Muscle of leg (tissue), 11 donors: ENCODE measurements around the gene ZNF610. TPM values are rescaled to one million over a fixed set of nuclear protein-coding genes. Genes with fewer than 3 reads are reported as not detected.
A peak's percentile ranks its signal among the peaks of the same experiment; 100 is the strongest.

Experiments used
- DNase-seq: peaks from one replicate; pipeline ENCODE4 v3.0.0; 2013
- H3K27ac ChIP-seq: one replicate; pipeline ENCODE4 v1.5.1; 2013; ENCODE audit warnings: mild to moderate bottlenecking, low read length, control low read depth
- H3K27me3 ChIP-seq: one replicate; pipeline ENCODE4 v1.6.1; 2013; ENCODE audit warnings: low read length; ENCODE audit not compliant: control insufficient read depth, insufficient read depth
- H3K36me3 ChIP-seq: one replicate; pipeline ENCODE4 v1.6.1; 2013; ENCODE audit warnings: low read length; ENCODE audit not compliant: control insufficient read depth, insufficient read depth
- H3K4me1 ChIP-seq: one replicate; pipeline ENCODE4 v1.6.1; 2013; ENCODE audit warnings: low read length; ENCODE audit not compliant: control insufficient read depth, insufficient read depth
- H3K4me3 ChIP-seq: one replicate; pipeline ENCODE4 v1.5.1; 2013; ENCODE audit warnings: low read length, control low read depth
- H3K9me3 ChIP-seq: replicated peaks from 2 replicates; pipeline ENCODE4 v1.6.1; 2013; ENCODE audit warnings: low read depth, low read length; ENCODE audit not compliant: control insufficient read depth
- WGBS: methylation state at CpG from one replicate; pipeline ENCODE4 v1.1.5; 2013; ENCODE audit warnings: missing lambda C conversion rate; ENCODE audit not compliant: insufficient coverage; 5-methylcytosine and 5-hydroxymethylcytosine counted together
- polyA plus RNA-seq, 8 donors: library from polyadenylated mRNA; unstranded; fragments of 120-200 nt; gene quantifications; one replicate each; pipeline versions ENCODE4 v1.2.1 to v1.2.3, GENCODE V29; 2013; ENCODE audit warnings: inconsistent platforms in 1 of 8, low replicate concordance in 1 of 8; ENCODE audit not compliant: insufficient read length in 8 of 8, insufficient read depth in 1 of 8
- total RNA-seq: library from RNA; stranded (reverse); fragments of 120-200 nt; gene quantifications from one replicate; pipeline ENCODE4 v1.2.4, GENCODE V29; 2013

Gene ZNF610
- total and polyA plus RNA-seq, 9 donors: 2.9 to 5.3 (median 3.9) TPM

GRCh38 chr19:52391135-52391534 lies 55.1 kb downstream of the ZNF610 start:
- no peak overlapping the region for H3K27ac ChIP-seq
- 50% methylated on average over 1 of the region's 1 CpG for WGBS
- H3K9me3 ChIP-seq: peaks cover 53% of the 10 kb centered on the region
- H3K36me3 ChIP-seq: peaks cover 35% of the 10 kb centered on the region
- no peak overlapping the region for H3K4me3 ChIP-seq
- H3K4me1 ChIP-seq: no peaks in the 10 kb centered on the region
- no peak for DNase-seq
- H3K27me3 ChIP-seq: no peaks in the 10 kb centered on the region

GRCh38 chr19:52397310-52398080 lies 61.5 kb downstream of the ZNF610 start, which contains the start of gene ZNF528:
Gene ZNF528, plus strand, starts transcription at chr19:52397849. Its CDS starts 4,165 bp downstream, at chr19:52402014.
- H3K9me3 ChIP-seq: peaks cover 27% of the 10 kb centered on the region
- peaks cover 31% of the 10 kb centered on the region for H3K36me3 ChIP-seq
- DNase-seq: peak; percentile 98
- H3K27ac ChIP-seq: peak within 1 kb of the TSS; percentile 84
- no peaks in the 10 kb centered on the region for H3K27me3 ChIP-seq
- peaks cover 13% of the 10 kb centered on the region for H3K4me1 ChIP-seq
- WGBS: 0% methylated on average over 33 of the region's 36 CpGs
- peak within 1 kb of the TSS; percentile 88 for H3K4me3 ChIP-seq

GRCh38 chr19:52398081-52398441 lies 62.0 kb downstream of the ZNF610 start:
- no peak for DNase-seq
- WGBS: 2% methylated on average over 13 of the region's 14 CpGs
- peaks cover 34% of the 10 kb centered on the region for H3K36me3 ChIP-seq

GRCh38 chr19:52410276-52410675 lies 74.2 kb downstream of the ZNF610 start:
- no peaks in the 10 kb centered on the region for H3K4me1 ChIP-seq
- H3K4me3 ChIP-seq: no peak overlapping the region
- no peak for DNase-seq
- H3K27me3 ChIP-seq: no peaks in the 10 kb centered on the region
- 100% methylated on average over 4 of the region's 6 CpGs for WGBS
- H3K36me3 ChIP-seq: peaks cover 63% of the 10 kb centered on the region
- no peak overlapping the region for H3K27ac ChIP-seq
- H3K9me3 ChIP-seq: peaks cover 34% of the 10 kb centered on the region

More at GRCh38 chr19:52398081-52398441, 62.0 kb downstream of the ZNF610 start:
- peak overlapping the region; percentile 88 for H3K4me3 ChIP-seq
- H3K9me3 ChIP-seq: peaks cover 24% of the 10 kb centered on the region
- H3K27me3 ChIP-seq: no peaks in the 10 kb centered on the region
- peak overlapping the region; percentile 84 for H3K27ac ChIP-seq
- peaks cover 13% of the 10 kb centered on the region for H3K4me1 ChIP-seq

- Histone ChIP-seq H3K4me3 (no peak overlapping the region), H3K27me3 (no peaks in the 10 kb centered on the region), H3K36me3 (peaks cover 16% of the 10 kb centered on the region), H3K4me1 (no peaks in the 10 kb centered on the region), H3K9me3 (peaks cover 70% of the 10 kb centered on the region), H3K27ac (no peak overlapping the region)
- no CpG with 5 or more reads among the region's 5 CpGs for whole genome bisulfite sequencing
- no peak for DNase-seq
Measured at GRCh38 chr19:52415711-52416110, 79.7 kb downstream of the ZNF610 start.

Other genes starting within 250 kb of the ZNF610 start
- gene ZNF841, start 240.5 kb upstream of the ZNF610 start, total RNA-seq: 18.1 TPM
- 10 to 100 TPM in 3 of 8 donors, 1 to 10 TPM in 5; 7.9 to 14.4 (median 9.3) TPM for gene ZNF841, start 240.5 kb upstream of the ZNF610 start, polyA plus RNA-seq
- 11.6 TPM for gene ZNF616, start 196.3 kb upstream of the ZNF610 start, total RNA-seq
- 10 to 100 TPM in 1 of 8 donors, 1 to 10 TPM in 7; 5.6 to 10.4 (median 8.8) TPM for gene ZNF616, start 196.3 kb upstream of the ZNF610 start, polyA plus RNA-seq
- gene ZNF836, start 164.6 kb upstream of the ZNF610 start, total RNA-seq: 15.4 TPM
- 1 to 10 TPM; 6.5 to 9.3 (median 7.6) TPM for gene ZNF836, start 164.6 kb upstream of the ZNF610 start, polyA plus RNA-seq
- gene PPP2R1A, start 146.2 kb upstream of the ZNF610 start, total RNA-seq: 136 TPM
- 100 to 1,000 TPM; 278 to 349 (median 314) TPM for gene PPP2R1A, start 146.2 kb upstream of the ZNF610 start, polyA plus RNA-seq
- gene ZNF766, start 66.7 kb upstream of the ZNF610 start, total RNA-seq: 17.3 TPM
- 10 to 100 TPM in 5 of 8 donors, 1 to 10 TPM in 3; 6.5 to 13.6 (median 10.8) TPM for gene ZNF766, start 66.7 kb upstream of the ZNF610 start, polyA plus RNA-seq
- gene ZNF480, start 39.1 kb upstream of the ZNF610 start, total RNA-seq: 9.0 TPM
- 1 to 10 TPM; 5.8 to 9.9 (median 8.8) TPM for gene ZNF480, start 39.1 kb upstream of the ZNF610 start, polyA plus RNA-seq
- 25.4 TPM for gene ZNF880, start 33.7 kb downstream of the ZNF610 start, total RNA-seq
- 10 to 100 TPM; 11.0 to 16.7 (median 14.9) TPM for gene ZNF880, start 33.7 kb downstream of the ZNF610 start, polyA plus RNA-seq
- gene ZNF528, start 61.6 kb downstream of the ZNF610 start, total RNA-seq: 30.0 TPM
- 10 to 100 TPM; 14.1 to 27.8 (median 17.3) TPM for gene ZNF528, start 61.6 kb downstream of the ZNF610 start, polyA plus RNA-seq
- 0.22 TPM for gene ZNF534, start 92.9 kb downstream of the ZNF610 start, total RNA-seq
- 1 to 10 TPM in 3 of 8 donors, under 1 TPM in 5; 0.50 to 1.2 (median 0.73) TPM for gene ZNF534, start 92.9 kb downstream of the ZNF610 start, polyA plus RNA-seq
- 5.9 TPM for gene ZNF578, start 117.3 kb downstream of the ZNF610 start, total RNA-seq
- gene ZNF578, start 117.3 kb downstream of the ZNF610 start, polyA plus RNA-seq: 1 to 10 TPM; 1.3 to 4.1 (median 3.0) TPM
- gene ZNF808, start 191.4 kb downstream of the ZNF610 start, total RNA-seq: 15.9 TPM
- 1 to 10 TPM; 3.6 to 7.6 (median 5.6) TPM for gene ZNF808, start 191.4 kb downstream of the ZNF610 start, polyA plus RNA-seq
- gene ZNF701, start 234.0 kb downstream of the ZNF610 start, total RNA-seq: 12.5 TPM
- gene ZNF701, start 234.0 kb downstream of the ZNF610 start, polyA plus RNA-seq: 10 to 100 TPM in 1 of 8 donors, 1 to 10 TPM in 7; 6.4 to 10.7 (median 8.4) TPM